Measurements from ENCODE around the gene MEI4.
"Not testable (repeated sequence)": the region's sequence is repeated elsewhere in the genome, so short reads cannot be mapped to it uniquely, and the experiment has no call there.

MEI4 gene

GRCh38 chr6:77686931-77687330 lies 34.1 kb downstream of the MEI4 start:
- DNase-seq: no peak

- no peak for DNase-seq
These were observed 35.8 kb downstream of the MEI4 start for GRCh38 chr6:77688649-77689048.

- not testable (repeated sequence) for DNase-seq
These were observed 47.3 kb downstream of the MEI4 start for GRCh38 chr6:77700095-77700494.

GRCh38 chr6:77707603-77708002 lies 54.8 kb downstream of the MEI4 start:
- no peak for DNase-seq

- DNase-seq: no peak
These were observed 62.7 kb downstream of the MEI4 start for GRCh38 chr6:77715588-77715987.

- DNase-seq: no peak
These were observed 63.5 kb downstream of the MEI4 start for GRCh38 chr6:77716311-77716710.

GRCh38 chr6:77736010-77736409 lies 83.2 kb downstream of the MEI4 start:
- not testable (repeated sequence) for DNase-seq

- no peak for DNase-seq
These were observed 87.5 kb downstream of the MEI4 start for GRCh38 chr6:77740380-77740779.

- DNase-seq: not testable (repeated sequence)
These were observed 99.3 kb downstream of the MEI4 start for GRCh38 chr6:77752156-77752555.

- DNase-seq: no peak
These were observed 109.5 kb downstream of the MEI4 start for GRCh38 chr6:77762386-77762785.

GRCh38 chr6:77763124-77763523 lies 110.3 kb downstream of the MEI4 start:
- DNase-seq: no peak

- DNase-seq: no peak
These were observed 111.5 kb downstream of the MEI4 start for GRCh38 chr6:77764364-77764763.

GRCh38 chr6:77773157-77773822 lies 120.5 kb downstream of the MEI4 start:
- DNase-seq: no peak

GRCh38 chr6:77774457-77774856 lies 121.6 kb downstream of the MEI4 start:
- no peak for DNase-seq

GRCh38 chr6:77776441-77776840 lies 123.6 kb downstream of the MEI4 start:
- no peak for DNase-seq

- no peak for DNase-seq
These were observed 125.7 kb downstream of the MEI4 start for GRCh38 chr6:77778527-77778926.

GRCh38 chr6:77786935-77787629 lies 134.2 kb downstream of the MEI4 start:
- no peak for DNase-seq

GRCh38 chr6:77796824-77797809 lies 144.3 kb downstream of the MEI4 start:
- DNase-seq: no peak

- no peak for DNase-seq
These were observed 159.5 kb downstream of the MEI4 start for GRCh38 chr6:77812304-77812703.

GRCh38 chr6:77813090-77813489 lies 160.3 kb downstream of the MEI4 start:
- DNase-seq: no peak

- no peak for DNase-seq
These were observed 161.3 kb downstream of the MEI4 start for GRCh38 chr6:77814119-77814518.

GRCh38 chr6:77815531-77815930 lies 162.7 kb downstream of the MEI4 start:
- DNase-seq: no peak

GRCh38 chr6:77816766-77817270 lies 164.0 kb downstream of the MEI4 start:
- no peak for DNase-seq

All from CD4-positive, alpha-beta T cell treated with Interleukin-4 for 1 hour (primary cell).